Neural progenitor cell (in vitro differentiated cells): ENCODE results near the gene PLPPR3. TPM values are rescaled to one million over a fixed set of nuclear protein-coding genes. Genes with fewer than 3 reads are reported as not detected.

Experiments used
- DNase-seq: peaks from one replicate; pipeline ENCODE4 v3.0.0-alpha.2; 2016; ENCODE audit warnings: low spot score
- H2AFZ ChIP-seq: fragments of 200-600 bp; sonication (generic); replicated peaks from 2 replicates; pipeline ENCODE4 v1.6.1; 2016; ENCODE audit warnings: antibody characterized with exemption
- H3F3A ChIP-seq: fragments of 200-600 bp; sonication (generic); 2 replicates; pipeline ENCODE4 v1.6.1; 2016; ENCODE audit warnings: antibody characterized with exemption, low read depth
- H3K27ac ChIP-seq: fragments of 200-600 bp; sonication (generic); 2 replicates; pipeline ENCODE4 v1.5.1; 2016; ENCODE audit warnings: mild to moderate bottlenecking
- H3K27me3 ChIP-seq: fragments of 200-600 bp; sonication (generic); 2 replicates; pipeline ENCODE4 v1.6.1; 2016; ENCODE audit warnings: mild to moderate bottlenecking, moderate library complexity
- H3K36me3 ChIP-seq: fragments of 200-600 bp; sonication (generic); 2 replicates; pipeline ENCODE4 v1.5.1; 2016
- H3K4me1 ChIP-seq: fragments of 200-600 bp; sonication (generic); 2 replicates; pipeline ENCODE4 v1.6.1; 2016; ENCODE audit warnings: mixed run types
- H3K4me2 ChIP-seq: fragments of 200-600 bp; sonication (generic); 2 replicates; pipeline ENCODE4 v1.6.1; 2016
- H3K4me3 ChIP-seq: fragments of 200-600 bp; sonication (generic); 2 replicates; pipeline ENCODE4 v1.5.1; 2016
- H3K79me2 ChIP-seq: fragments of 200-600 bp; sonication (generic); 2 replicates; pipeline ENCODE4 v1.6.1; 2016; ENCODE audit warnings: low read depth
- H3K9ac ChIP-seq: fragments of 200-600 bp; sonication (generic); 2 replicates; pipeline ENCODE4 v1.6.1; 2016
- H3K9me3 ChIP-seq: fragments of 200-600 bp; sonication (generic); 2 replicates; pipeline ENCODE4 v1.5.1; 2016; ENCODE audit warnings: low read depth
- H4K20me1 ChIP-seq: fragments of 200-600 bp; sonication (generic); 2 replicates; pipeline ENCODE4 v1.6.1; 2016; ENCODE audit warnings: low read depth
- H3K27ac Mint-ChIP-seq: 3 replicates; pipeline ENCODE4 v1.8.0; 2021; ENCODE audit warnings: mixed read lengths
- H3K27me3 Mint-ChIP-seq: 2 replicates; pipeline ENCODE4 v1.8.0; 2022; ENCODE audit warnings: low read depth, mild to moderate bottlenecking, inconsistent platforms, moderate library complexity, mixed read lengths; ENCODE audit not compliant: insufficient read depth
- H3K36me3 Mint-ChIP-seq: 3 replicates; pipeline ENCODE4 v1.8.0; 2021; ENCODE audit warnings: mixed read lengths
- H3K4me1 Mint-ChIP-seq: 3 replicates; pipeline ENCODE4 v1.8.0; 2021; ENCODE audit warnings: mixed read lengths
- H3K4me3 Mint-ChIP-seq: 3 replicates; pipeline ENCODE4 v1.8.0; 2021; ENCODE audit warnings: mild to moderate bottlenecking, moderate library complexity, mixed read lengths
- H3K9me3 Mint-ChIP-seq: 3 replicates; pipeline ENCODE4 v1.8.0; 2020; ENCODE audit warnings: mixed read lengths
- EZH2 ChIP-seq: fragments of 200-600 bp; sonication (generic); IDR thresholded peaks from 2 replicates; pipeline ENCODE4 v1.6.1; 2017; ENCODE audit warnings: antibody characterized with exemption, mild to moderate bottlenecking, moderate library complexity
- EZH2phosphoT487 ChIP-seq: fragments of 200-600 bp; sonication (generic); IDR thresholded peaks from 2 replicates; pipeline ENCODE4 v1.6.1; 2017; ENCODE audit warnings: antibody characterized with exemption
- microRNA counts: library from miRNA; unstranded; fragments of <30 nt; microRNA quantifications from one replicate; lab custom pipeline; 2016
- microRNA-seq: library from miRNA; unstranded; fragments of <30 nt; microRNA quantifications from one replicate; pipeline ENCODE4, GENCODE V29; 2016
- small RNA-seq: library from RNA; depleted of rRNA; stranded (forward); fragments of <200 nt; gene quantifications from one replicate; pipeline ENCODE3, GENCODE V24; 2015
- total RNA-seq: library from RNA; depleted of rRNA; stranded (reverse); fragments of >200 nt; gene quantifications from 2 replicates; pipeline ENCODE4 v1.2.3, GENCODE V29; 2015; ENCODE audit warnings: low replicate concordance
- TF ChIP-seq, protein P1 (sequence below): fragments of 200-600 bp; sonication (generic); IDR thresholded peaks from 2 replicates; pipeline ENCODE4 v1.5.1; 2017; ENCODE audit warnings: antibody characterized with exemption, mild to moderate bottlenecking

Gene PLPPR3
- total RNA-seq, 1 donor from 2014 or later, result 15.6 TPM

DNA sequence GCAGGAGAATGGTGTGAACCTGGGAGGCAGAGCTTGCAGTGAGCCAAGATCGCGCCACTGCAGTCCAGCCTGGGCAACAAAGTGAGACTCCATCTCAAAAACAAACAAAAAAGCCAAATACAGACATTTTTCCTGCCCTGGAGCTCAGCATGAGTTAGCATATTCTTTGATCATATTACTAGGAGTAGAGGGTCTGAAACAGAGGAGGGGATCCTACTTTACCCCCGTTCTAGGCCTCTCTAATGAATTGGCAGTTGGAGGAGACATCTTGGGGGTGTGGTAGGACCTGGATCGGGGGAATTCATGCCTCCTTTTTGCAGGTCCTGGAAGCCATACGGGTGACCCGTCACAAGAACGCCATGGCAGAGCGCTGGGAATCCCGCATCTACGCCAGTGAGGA is 58.6 kb downstream of the PLPPR3 start:
- Mint-ChIP-seq H3K9me3 (peaks cover 10% of the 10 kb centered on the region), H3K36me3 (peaks cover 3% of the 10 kb centered on the region), H3K4me3 (no peak overlapping the region), H3K27ac (no peak overlapping the region), H3K27me3 (peaks cover 11% of the 10 kb centered on the region), H3K4me1 (peaks cover 1% of the 10 kb centered on the region)
- Histone ChIP-seq H3K36me3 (no peaks in the 10 kb centered on the region), H3K4me2 (no peak overlapping the region), H3K27me3 (no peaks in the 10 kb centered on the region), H3K79me2 (no peaks in the 10 kb centered on the region), H3F3A (no peaks in the 10 kb centered on the region), H2AFZ (no peak overlapping the region), H3K4me3 (no peak overlapping the region), H4K20me1 (no peaks in the 10 kb centered on the region), H3K9ac (no peak overlapping the region), H3K9me3 (no peaks in the 10 kb centered on the region), H3K4me1 (no peaks in the 10 kb centered on the region), H3K27ac (no peak overlapping the region)
- no peak for TF ChIP-seq EZH2phosphoT487
- no peak for TF ChIP-seq EZH2
- TF ChIP-seq, protein P1, sequence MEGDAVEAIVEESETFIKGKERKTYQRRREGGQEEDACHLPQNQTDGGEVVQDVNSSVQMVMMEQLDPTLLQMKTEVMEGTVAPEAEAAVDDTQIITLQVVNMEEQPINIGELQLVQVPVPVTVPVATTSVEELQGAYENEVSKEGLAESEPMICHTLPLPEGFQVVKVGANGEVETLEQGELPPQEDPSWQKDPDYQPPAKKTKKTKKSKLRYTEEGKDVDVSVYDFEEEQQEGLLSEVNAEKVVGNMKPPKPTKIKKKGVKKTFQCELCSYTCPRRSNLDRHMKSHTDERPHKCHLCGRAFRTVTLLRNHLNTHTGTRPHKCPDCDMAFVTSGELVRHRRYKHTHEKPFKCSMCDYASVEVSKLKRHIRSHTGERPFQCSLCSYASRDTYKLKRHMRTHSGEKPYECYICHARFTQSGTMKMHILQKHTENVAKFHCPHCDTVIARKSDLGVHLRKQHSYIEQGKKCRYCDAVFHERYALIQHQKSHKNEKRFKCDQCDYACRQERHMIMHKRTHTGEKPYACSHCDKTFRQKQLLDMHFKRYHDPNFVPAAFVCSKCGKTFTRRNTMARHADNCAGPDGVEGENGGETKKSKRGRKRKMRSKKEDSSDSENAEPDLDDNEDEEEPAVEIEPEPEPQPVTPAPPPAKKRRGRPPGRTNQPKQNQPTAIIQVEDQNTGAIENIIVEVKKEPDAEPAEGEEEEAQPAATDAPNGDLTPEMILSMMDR, result no peak
- no peak for DNase-seq

MicroRNA genes within 50 kb of the gene (microRNA counts, 767-probe panel; counts per million panel counts)
- microRNA hsa-miR-3187-3p (lab: Ali Mortazavi, UCI), result 460 counts per million, percentile 90 among the panel's probes with 10 or more counts

Small RNA genes within 50 kb of the gene (microRNA-seq; reads per million reads assigned to microRNA genes)
- gene MIR3187, result 13.1 reads per million, percentile 43 among the genes with 10 or more reads in this experiment
- 1.1 reads per million for gene MIR4745

Small RNA genes within 50 kb of the gene (small RNA-seq; reads per million reads assigned to genes)
- gene MIR3187, result not detected

Other genes with a start within 250 kb of the PLPPR3 start
- 330 and 913 TPM in 2 replicates for gene BSG, start 249.4 kb downstream of the PLPPR3 start, total RNA-seq
- 0.06 TPM in 1 of 2 replicates, not detected in the other for gene HCN2, start 232.1 kb downstream of the PLPPR3 start, total RNA-seq
- 14.1 and 68.6 TPM in 2 replicates for gene POLRMT, start 188.4 kb downstream of the PLPPR3 start, total RNA-seq
- gene FGF22, start 182.1 kb downstream of the PLPPR3 start, total RNA-seq, result 0.37 TPM in 1 of 2 replicates, not detected in the other
- 9.7 and 50.9 TPM in 2 replicates for gene RNF126, start 158.7 kb downstream of the PLPPR3 start, total RNA-seq
- 2.4 and 21.9 TPM in 2 replicates for gene FSTL3, start 145.6 kb downstream of the PLPPR3 start, total RNA-seq
- gene PRSS57, start 126.5 kb downstream of the PLPPR3 start, total RNA-seq, result not detected in 2 replicates
- gene PALM, start 113.0 kb downstream of the PLPPR3 start, total RNA-seq, result 13.9 and 40.7 TPM in 2 replicates
- gene MISP, start 70.8 kb downstream of the PLPPR3 start, total RNA-seq, result not detected in 2 replicates
- 237 and 543 TPM in 2 replicates for gene PTBP1, start 24.5 kb downstream of the PLPPR3 start, total RNA-seq
- gene AZU1, start 5.9 kb upstream of the PLPPR3 start, total RNA-seq, result 1.0 and 2.0 TPM in 2 replicates
- 0.28 TPM in 1 of 2 replicates, not detected in the other for gene PRTN3, start 19.0 kb upstream of the PLPPR3 start, total RNA-seq
- gene ELANE, start 30.3 kb upstream of the PLPPR3 start, total RNA-seq, result not detected in 2 replicates
- 0.90 TPM in 1 of 2 replicates, not detected in the other for gene CFD, start 37.7 kb upstream of the PLPPR3 start, total RNA-seq
- gene MED16, start 71.2 kb upstream of the PLPPR3 start, total RNA-seq, result 14.4 and 46.9 TPM in 2 replicates
- gene RNU6-9, start 71.5 kb upstream of the PLPPR3 start, total RNA-seq, result not detected in 2 replicates
- 22.7 and 58.2 TPM in 2 replicates for gene R3HDM4, start 91.3 kb upstream of the PLPPR3 start, total RNA-seq
- gene KISS1R, start 95.4 kb upstream of the PLPPR3 start, total RNA-seq, result 0.77 TPM in 1 of 2 replicates, not detected in the other
- 25.5 and 68.7 TPM in 2 replicates for gene ARID3A, start 104.1 kb upstream of the PLPPR3 start, total RNA-seq
- gene WDR18, start 162.4 kb upstream of the PLPPR3 start, total RNA-seq, result 38.6 and 156 TPM in 2 replicates
- gene GRIN3B, start 178.5 kb upstream of the PLPPR3 start, total RNA-seq, result 5.4 and 5.9 TPM in 2 replicates
- gene TMEM259, start 199.2 kb upstream of the PLPPR3 start, total RNA-seq, result 31.7 and 175 TPM in 2 replicates
- gene RNU6-2, start 199.6 kb upstream of the PLPPR3 start, total RNA-seq, result not detected in 2 replicates
- gene CNN2, start 204.7 kb upstream of the PLPPR3 start, total RNA-seq, result 131 and 196 TPM in 2 replicates
- 1.4 and 21.9 TPM in 2 replicates for gene ABCA7, start 218.2 kb upstream of the PLPPR3 start, total RNA-seq
- 9.6 and 18.2 TPM in 2 replicates for gene ARHGAP45, start 245.2 kb upstream of the PLPPR3 start, total RNA-seq